ENCODE data around the gene STAT3. TPM values are rescaled to one million over a fixed set of nuclear protein-coding genes. Genes with fewer than 3 reads are reported as not detected.
A peak's percentile ranks its signal among the peaks of the same experiment; 100 is the strongest.
"Not testable (repeated sequence)": the region's sequence is repeated elsewhere in the genome, so short reads cannot be mapped to it uniquely, and the experiment has no call there.

STAT3 gene
- 10 to 100 TPM; 40.2 to 62.7 (median 49.9) TPM for polyA plus RNA-seq (ENCODE audit: insufficient read length in 10 of 10)
- long read RNA-seq, donor 1, full-length matches to known transcripts, result 13 of 13 reads
- long read RNA-seq, donor 1, partial matches to known transcripts, result 0 of 13 reads
- long read RNA-seq, donor 1, other reads (novel, unspliced or antisense), result 0 of 13 reads
- long read RNA-seq, donor 2, full-length matches to known transcripts, result 10 of 10 reads
- long read RNA-seq, donor 2, partial matches to known transcripts, result 0 of 10 reads
- long read RNA-seq, donor 2, other reads (novel, unspliced or antisense), result 0 of 10 reads
- long read RNA-seq, donor 3, partial matches to known transcripts, result 0 of 1 reads
- long read RNA-seq, donor 3, other reads (novel, unspliced or antisense), result 0 of 1 reads
- long read RNA-seq, donor 4, full-length matches to known transcripts, result 11 of 11 reads
- long read RNA-seq, donor 4, partial matches to known transcripts, result 0 of 11 reads
- long read RNA-seq, donor 4, other reads (novel, unspliced or antisense), result 0 of 11 reads
- long read RNA-seq, donor 5, full-length matches to known transcripts, result 19 of 19 reads
- long read RNA-seq, donor 5, partial matches to known transcripts, result 0 of 19 reads
- long read RNA-seq, donor 5, other reads (novel, unspliced or antisense), result 0 of 19 reads
- long read RNA-seq, donor 6, full-length matches to known transcripts, result 13 of 13 reads
- long read RNA-seq, donor 6, partial matches to known transcripts, result 0 of 13 reads
- long read RNA-seq, donor 6, other reads (novel, unspliced or antisense), result 0 of 13 reads
- long read RNA-seq, donor 7, full-length matches to known transcripts, result 10 of 10 reads
- long read RNA-seq, donor 7, partial matches to known transcripts, result 0 of 10 reads
- long read RNA-seq, donor 7, other reads (novel, unspliced or antisense), result 0 of 10 reads
- long read RNA-seq, donor 8, partial matches to known transcripts, result 0 of 4 reads
- long read RNA-seq, donor 8, other reads (novel, unspliced or antisense), result 0 of 4 reads
- long read RNA-seq, donor 9, partial matches to known transcripts, result 0 of 2 reads
- long read RNA-seq, donor 9, other reads (novel, unspliced or antisense), result 0 of 2 reads

DNA sequence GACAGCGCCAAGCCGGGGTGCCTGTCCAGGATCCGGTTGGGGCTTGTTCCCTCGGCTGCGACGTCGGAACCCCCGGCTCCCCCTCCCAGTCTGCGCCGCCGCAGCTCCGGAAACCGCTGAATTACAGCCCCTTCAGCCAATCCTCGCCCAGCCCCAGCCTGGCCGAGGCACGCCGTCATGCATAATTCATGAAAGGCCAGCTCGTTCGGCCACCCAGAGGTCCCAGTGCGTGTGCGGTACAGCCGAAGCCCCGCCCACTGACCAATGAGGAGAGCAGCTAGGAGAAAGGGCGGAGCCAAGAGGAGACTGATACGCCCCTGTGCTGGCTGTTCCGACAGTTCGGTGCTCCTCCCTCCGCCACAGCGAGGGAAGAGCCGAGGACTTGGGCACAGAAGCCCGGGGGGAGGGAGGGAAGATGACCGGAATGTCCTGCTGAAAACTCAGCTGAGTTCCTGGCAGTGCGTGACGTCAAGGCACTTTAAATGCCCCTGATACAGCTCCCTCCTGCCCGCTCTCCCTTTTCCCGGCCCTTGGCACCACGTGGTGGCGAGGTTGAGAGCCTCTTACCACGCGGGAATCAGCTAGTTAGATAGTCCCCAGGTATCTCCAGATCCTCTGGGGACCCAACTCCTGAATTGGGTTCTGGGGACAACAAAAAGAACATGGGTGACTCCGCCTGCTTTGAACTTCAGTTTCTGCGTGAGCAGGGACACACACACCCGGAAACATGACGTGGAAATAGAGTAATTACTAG, at the start of gene STAT3:
Gene STAT3 (minus strand): TSS at position 62 of the 754 bp plus-strand sequence. CDS start 39,926 bp downstream, outside the sequence.
- DNase-seq, result peak; percentile 100

DNA sequence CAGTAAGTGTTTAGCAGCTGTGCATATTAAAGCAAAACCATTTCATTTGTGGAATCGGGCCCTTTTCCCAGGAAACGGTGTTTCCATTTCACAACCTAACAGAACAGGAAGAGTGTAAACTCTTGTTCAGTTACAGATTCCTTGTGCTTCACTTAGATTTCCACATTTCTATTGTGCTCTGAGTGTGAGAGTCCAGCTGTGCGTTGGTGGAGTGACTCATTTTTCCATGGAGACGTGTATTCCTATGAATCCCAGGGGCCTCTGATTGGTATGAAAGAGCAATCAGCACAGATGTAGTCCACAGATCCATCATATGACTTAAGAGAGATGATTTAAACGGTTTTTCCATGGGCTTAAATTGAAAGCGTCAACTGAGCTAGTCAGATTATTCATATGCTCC, 48.1 kb upstream of the STAT3 start:
- DNase-seq, result peak; percentile 88 to 96 (median 93)

DNA sequence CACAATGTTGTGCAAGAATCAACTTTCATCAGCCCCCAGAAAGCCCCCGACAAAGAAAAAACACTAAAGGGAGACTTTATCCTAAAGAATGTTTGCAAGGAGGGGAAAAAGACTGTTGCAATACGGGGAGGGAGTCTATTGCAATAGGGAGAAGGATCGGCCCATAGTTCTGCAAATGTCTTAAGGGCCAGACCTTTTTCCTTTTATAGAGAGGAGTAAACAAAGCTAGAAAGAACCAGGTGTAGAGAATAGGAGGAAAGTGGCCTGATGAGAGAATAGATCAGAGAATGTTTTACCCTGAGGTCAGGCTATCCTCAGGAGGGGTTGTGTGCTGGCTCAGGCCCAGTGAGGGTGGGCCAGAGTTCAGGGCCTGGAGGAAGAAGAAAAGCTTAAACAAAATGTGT, 43.5 kb upstream of the STAT3 start:
- DNase-seq, result peak in 1 of 3 donors; percentile 67

DNA sequence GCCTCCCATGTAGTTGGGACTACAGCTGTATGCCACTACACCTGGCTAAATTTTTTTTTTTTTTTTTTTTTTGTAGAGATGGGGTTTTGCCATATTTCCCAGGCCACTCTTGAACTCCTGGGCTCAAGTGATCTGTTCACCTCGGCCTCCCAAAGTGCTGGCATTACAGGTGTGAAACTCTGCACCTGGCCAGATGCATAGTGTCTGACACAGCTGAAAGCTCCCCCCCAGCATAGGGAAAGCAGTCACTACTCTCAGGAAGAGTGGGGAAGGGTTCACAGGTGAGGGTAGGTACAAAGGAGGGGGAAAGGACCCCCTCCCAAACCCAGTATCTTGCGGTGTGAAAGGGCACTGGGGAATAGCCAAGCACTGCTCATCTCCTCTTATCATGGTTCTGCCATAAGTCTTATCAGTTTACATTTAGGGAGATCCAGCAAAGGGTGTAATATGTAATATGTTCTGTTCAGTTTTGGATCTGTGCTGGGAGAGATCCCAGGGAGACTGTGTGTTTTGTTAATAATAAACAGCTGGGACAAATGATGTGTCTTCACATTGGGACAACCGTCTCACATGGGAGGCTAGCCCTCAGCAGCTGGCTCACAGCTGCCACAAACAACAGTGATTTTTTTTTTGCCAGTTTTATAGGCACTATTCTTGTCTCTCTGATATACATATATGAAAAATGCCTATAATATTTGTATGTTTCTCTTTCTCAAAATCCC, 41.6 kb upstream of the STAT3 start:
- peak in 1 of 3 donors; percentile 76 for DNase-seq

DNA sequence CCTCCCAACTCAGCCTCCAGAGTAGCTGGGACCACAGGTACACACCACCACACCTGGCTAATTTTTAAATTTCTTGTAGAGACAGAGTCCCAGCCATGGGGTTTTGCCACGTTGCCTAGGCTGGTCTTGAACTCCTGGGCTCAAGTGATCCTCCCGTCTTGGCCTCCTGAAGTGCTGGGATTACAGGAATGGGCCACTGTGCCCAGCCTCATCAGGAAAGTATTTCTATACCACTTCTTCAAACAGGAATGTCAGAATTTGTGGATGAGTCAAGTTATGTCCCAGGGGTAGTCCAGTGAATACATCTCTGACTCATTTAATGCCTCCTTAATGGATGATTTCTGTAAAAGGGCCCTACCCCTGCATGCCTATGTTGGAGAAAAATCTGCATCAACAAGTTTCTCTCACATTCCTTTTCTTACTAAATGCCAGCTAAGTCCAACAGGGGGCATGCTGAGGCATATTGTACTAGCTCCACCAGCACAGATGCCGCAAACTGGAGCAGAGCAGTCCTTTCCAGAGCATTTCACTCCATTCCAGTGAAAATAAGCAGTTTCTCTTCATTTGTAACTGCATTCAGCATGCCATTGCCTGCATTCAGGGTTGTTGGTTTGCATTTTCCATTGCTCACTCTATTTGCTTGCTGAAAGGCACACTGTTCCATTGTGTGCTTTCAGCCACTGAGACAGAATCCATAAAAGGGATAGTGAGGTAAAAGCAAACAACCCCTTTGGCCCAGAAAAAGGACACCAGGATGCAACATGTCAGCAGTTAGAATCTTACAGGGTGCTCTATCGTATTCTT, 40.1 kb upstream of the STAT3 start:
- peak in 2 of 3 donors; percentile 81 to 97 for DNase-seq

DNA sequence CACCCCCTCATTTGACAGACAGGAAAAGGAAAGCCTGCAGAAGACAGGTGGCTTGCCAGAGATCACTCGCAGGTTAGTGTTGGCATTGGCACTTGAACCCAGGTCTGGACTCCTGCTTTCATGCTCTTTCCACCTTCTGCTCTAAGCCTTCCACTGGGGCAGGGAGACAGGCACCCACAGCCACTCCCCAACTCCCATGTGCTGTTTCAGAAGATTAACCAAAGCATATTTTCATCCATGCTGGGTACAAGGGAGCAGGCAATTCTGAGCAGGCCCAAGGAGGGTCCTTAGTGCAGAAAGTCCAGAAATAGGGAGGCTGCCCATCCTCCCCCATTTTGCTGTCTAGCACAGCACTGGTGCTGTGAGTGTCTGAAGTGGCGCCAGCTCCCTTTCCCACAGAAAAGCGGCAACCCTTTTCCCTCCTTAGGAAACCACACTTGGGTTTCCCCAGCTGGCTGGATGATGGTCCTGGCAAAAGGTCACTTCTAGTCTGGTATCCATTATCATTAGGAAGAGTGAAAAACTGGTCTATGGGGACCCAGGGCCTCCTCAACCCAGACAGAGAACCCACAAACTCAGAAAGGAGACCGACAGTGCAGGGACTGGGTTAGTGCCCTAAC, 36.9 kb upstream of the STAT3 start:
- DNase-seq, result no peak

DNA sequence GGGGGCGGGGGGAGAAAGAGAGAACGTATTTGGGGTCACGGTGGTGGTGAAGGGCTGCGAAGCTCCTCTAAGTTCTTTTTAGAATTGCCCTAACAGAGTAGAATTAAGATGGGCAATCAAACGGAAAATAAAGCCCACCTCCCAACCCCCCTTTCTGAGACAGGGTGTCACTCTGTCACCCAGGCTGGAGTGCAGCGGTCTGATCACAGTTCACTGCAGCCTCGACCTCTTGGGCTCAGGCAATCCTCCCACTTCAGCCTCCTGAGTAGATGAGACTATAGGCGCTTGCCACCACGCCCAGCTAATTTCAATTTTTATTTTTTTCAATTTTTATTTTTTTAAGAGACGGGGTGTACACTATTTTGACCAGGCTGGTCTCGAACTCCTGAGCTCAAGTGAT, 35.5 kb upstream of the STAT3 start:
- no peak for DNase-seq

DNA sequence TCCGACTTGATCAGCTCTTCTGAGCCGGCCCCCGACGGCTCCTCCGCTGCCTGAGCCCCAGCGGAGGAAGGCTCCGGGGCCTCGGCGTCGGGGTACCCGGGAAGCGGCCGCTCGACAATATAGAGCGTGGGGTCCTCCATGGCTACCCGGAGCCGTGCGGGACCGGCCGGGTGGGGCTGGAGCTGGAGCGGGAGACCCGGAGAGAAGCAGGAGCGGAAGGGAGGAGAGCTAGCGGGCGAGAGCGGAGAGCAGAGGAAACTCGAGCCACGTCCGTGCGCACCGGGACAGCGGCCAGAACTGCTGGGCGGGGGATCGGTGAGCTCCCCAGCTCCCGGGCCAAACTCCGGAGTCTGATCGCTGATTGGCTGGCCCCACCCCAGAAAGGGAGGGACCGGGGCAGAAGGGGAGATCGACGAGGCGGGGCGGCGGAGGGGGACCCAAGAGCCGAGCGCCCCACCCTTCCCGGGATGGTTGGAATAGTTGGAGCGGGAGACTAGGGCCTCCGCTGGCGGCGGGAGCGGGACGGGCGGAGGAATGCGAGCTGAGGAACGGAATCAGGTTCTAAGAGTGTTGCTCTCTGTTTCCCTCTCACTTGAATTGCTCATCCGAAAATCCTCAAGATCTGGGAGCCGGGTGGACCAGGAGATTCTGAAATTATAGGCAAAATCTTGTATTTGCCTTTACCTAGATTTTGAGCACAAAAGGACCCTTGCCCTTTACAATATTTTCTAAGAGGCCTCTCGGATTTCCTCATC, 34.9 kb upstream of the STAT3 start, which contains the start of gene CAVIN1:
Gene CAVIN1 (minus strand): TSS at position 299 of the 755 bp plus-strand sequence. CDS start 159 bp downstream, at position 140.
- peak; percentile 100 for DNase-seq

DNA sequence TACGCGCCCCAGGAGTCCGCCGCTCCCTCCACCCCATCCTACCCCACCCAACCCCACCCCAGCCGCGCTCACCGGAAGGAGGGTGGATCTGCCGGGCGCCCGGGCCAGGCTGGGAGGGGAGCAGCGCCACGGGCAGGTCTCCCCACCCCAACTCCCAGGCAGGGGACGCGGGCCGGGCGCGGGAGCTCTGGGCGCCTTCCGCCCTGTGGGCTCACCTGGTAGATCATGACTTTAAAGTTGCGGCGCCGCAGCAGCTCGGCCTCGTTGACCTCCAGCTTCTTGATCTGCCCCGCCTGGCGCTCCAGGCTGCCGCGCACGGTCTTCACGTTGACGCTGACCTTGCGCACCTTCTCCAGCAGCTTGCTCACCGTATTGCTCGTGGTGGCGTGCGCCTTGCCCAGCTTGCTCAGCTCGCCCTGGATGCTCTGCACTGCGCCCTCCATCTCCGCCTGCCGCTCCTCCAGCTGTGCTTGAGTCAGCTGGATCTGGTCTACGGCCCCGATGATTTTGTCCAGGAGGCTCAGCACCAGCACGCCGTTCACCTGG, 34.2 kb upstream of the STAT3 start:
- no peak for DNase-seq

DNA sequence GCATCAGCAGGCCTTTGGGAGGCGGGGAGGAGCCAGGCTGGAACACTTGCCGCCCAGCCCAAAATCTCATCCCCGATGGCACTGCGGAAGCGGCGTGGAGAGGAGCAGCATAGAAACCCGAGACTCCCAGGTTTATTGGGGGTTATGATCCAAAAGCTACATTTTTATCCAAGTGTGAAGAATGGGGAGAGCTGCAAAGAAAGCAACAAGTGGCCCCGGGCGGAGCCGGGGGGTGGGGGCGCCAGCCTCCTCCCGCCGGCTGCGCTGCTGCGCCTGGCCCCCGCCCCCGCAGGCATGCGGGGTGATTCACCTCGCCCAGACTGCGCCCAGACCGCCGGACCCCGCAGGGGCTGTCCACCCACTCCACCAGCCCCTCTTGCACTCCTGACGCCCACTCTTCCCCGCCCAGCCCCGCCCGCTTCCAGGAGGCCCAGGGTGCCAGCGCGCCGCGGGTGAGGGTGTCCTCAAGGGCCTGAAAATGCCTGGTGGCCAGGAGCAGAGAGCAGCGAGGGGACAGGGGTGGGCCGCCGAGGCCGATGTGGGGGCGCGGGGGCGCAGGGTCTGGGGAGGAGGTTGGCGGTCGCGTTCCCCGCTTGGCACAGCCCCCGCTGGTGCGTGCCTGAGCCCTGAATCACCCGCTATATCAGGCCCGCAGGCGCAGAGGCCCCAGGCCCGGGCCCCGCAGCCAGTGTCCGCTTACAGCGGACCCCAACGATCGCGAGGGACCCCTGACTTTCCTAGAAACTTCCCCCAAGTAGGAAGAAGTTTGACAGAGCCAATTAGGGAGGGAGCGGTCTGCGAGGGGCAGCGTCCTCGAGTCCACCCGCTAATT, 33.5 kb upstream of the STAT3 start:
- DNase-seq, result peak in 1 of 3 donors; percentile 81

DNA sequence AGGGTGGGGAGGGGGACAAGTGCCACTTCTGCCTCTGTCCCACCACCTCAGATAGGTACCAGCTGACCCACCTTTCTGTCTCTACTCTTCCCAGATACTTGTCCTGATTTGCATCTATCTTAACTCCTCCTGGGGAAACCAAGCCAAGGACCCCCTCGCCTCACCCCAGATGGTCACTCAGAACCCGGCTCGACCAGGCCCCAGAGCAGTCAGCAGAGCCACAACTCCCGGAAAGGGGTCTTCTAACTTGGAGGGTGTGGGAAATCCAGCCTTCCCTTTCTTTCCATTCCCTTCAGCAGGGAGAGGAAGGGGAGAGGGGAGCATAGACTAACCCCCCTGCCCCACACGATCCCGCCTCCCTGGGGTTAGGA, 32.9 kb upstream of the STAT3 start:
- DNase-seq, result peak in 1 of 3 donors; percentile 50

DNA sequence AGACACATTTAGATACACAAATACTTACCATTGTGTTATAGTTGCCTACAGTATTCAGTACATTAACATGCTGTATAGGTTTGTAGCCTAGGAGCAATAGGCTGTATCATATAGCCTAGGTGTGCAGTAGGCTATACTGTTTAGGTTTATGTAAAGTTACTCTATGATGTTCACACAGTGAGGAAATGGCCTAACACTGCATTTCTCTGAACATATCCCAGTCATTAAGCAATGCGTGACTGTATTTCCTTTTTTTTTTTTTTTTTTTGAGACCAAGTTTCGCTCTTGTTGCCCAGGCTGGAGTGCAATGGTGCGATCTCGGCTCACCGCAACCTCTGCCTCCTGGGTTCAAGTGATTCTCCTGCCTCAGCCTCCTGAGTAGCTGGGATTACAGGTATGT, 29.7 kb upstream of the STAT3 start:
- DNase-seq, result not testable (repeated sequence)

DNA sequence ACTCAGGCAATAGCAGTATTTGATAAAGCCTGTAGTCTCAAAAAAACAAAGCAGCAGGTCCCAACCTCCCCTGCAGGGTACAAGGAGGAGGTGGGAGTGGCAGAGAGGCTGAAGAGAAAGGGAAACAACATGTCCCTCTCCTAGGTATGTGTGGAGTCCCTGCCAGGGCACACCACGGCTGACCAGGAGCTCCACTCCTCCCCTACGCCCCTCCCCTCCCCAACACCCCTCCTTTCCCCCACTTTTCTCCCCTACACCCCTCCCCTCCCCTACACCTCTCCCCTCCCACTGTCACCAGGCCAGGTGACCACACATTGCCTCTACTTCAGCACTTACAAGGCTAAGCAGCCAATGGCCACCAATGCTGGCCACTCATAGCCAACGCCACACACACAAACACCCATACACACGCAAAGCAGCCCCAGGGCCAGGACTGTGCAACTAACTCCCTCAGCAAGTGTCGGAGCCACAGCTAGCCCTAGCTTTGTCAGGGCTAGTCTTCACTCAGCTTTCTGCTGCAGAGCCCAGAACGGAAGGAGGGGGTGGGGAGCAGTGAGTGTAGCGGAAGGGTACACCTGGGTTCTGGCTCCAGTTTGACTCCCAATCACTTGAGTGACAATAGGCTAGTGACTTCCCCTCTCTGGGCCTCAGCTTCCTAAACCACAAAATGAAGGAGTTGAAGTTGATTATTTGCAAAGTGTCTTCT, 26.6 kb upstream of the STAT3 start:
- DNase-seq, result no peak

DNA sequence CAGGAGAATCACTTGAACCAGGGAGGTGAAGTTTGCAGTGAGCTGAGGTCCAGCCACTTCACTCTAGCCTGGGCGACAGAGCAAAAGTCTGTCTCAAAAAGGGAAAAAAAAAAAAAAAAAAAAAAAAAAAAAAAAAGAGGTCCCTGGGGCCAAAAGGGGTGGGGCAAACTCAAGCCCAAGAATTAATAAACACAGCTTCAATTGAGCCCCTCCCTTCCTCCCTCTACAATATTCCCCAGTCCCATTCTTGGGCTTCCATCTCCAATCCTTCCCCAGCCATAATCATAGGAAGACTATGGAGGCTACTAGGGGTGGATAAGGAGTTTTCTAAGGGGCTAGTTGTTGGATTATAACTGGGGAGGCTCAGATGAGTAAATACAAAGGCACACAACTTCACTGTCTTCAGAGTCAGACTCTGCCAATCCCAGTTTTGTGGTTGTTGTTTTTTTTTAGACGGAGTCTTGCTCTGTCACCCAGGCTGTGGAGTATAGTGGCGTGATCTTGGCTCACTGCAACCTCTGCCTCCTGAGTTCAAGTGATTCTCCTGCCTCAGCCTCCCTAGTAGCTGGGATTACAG, 25.3 kb upstream of the STAT3 start:
- no peak for DNase-seq

DNA sequence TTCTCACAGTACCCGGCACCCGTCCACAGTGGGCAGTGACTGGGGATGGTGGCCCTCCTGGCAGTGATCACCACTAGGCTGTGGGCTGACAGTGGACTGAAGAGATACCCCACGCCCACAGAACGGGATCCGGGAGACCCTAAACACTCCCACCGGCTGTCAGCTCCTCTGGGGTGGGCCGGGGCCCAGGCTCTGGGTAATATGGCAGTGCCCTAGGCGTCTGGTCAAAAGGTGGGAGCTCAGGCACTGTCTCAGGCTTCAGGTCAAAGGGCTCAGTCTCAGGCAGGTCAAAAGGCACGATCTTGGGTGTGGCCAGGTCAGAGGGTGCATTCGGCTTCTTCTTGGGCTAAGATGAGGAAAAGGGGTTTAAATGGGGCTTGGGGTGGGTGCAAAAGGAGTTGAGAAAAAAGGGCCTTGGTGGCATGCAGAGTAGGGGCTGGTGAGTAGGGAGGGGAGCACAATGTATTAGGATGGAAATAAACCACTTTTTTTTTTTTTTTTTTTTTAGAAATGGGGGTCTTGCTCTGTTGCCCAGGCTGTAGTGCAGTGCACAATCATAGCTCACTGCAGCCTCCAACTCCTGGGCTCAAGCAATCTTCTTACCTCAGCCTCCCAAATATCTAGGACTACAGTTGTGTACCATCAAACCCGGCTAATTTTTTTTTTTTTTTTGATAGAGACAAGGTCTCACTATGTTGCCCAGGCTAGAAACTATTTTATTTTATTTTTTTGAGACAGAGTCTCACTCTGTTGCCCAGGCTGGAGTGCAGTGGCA, 23.9 kb upstream of the STAT3 start:
- DNase-seq, result no peak

Data from muscle of back (tissue), 13 donors.